ENCODE results near the gene KRTAP1-1. TPM values are rescaled to one million over a fixed set of nuclear protein-coding genes. Genes with fewer than 3 reads are reported as not detected.

The KRTAP1-1 gene
- total and polyA plus RNA-seq, 2 donors (not counting 1 experiment from before 2014, with no cell fraction given): not detected

- no peaks in the 10 kb centered on the region for H3K79me2 ChIP-seq (ENCODE audit: control insufficient read depth, insufficient read depth, low read length)
- H3K27ac ChIP-seq (ENCODE audit: low read length in 2 of 2): no peak within 1 kb of the TSS
- intact Hi-C loops (cut with micrococcal nuclease): no loop called here
- Mint-ChIP-seq H3K4me1 (no peaks in the 10 kb centered on the region), H3K27ac (no peak within 1 kb of the TSS), H3K4me3 (no peak within 1 kb of the TSS), H3K27me3 (peaks cover 20% of the 10 kb centered on the region), H3K9me3 (ENCODE audit: insufficient read depth) (no peaks in the 10 kb centered on the region)
- H3K4me3 ChIP-seq (ENCODE audit: control extremely low read depth in 1 of 5, extremely low read depth in 1 of 5, insufficient read depth in 1 of 5, low read depth in 2 of 5, low read length in 4 of 5): no peak within 1 kb of the TSS
- H2AFZ ChIP-seq (ENCODE audit: insufficient read depth, low read depth, low read length, poor library complexity, severe bottlenecking): no peak within 1 kb of the TSS
- H3K4me2 ChIP-seq (replicated peaks; ENCODE audit: low read depth, low read length, poor library complexity, severe bottlenecking): no peak within 1 kb of the TSS
- TF ChIP-seq EZH2 (IDR thresholded peaks at IDR 0.05; ENCODE audit: borderline replicate concordance, insufficient read depth, low read depth, low read length, poor library complexity, severe bottlenecking) (no peak), CTCF (IDR thresholded peaks at IDR 0.05) (no peak)
- 95% methylated on average over 3 of the region's 8 CpGs for WGBS (ENCODE audit: insufficient coverage)
- no peak for DNase-seq
- no peaks in the 10 kb centered on the region for H3K36me3 ChIP-seq (replicated peaks in 1 of 2; ENCODE audit: control extremely low read depth in 1 of 2, control insufficient read depth in 1 of 2, extremely low read depth in 1 of 2, insufficient read depth in 2 of 2, low read length in 1 of 2)
- H3K9me3 ChIP-seq (ENCODE audit: control extremely low read depth in 1 of 3, control insufficient read depth in 2 of 3, insufficient read depth in 1 of 3, low read length in 2 of 3): no peaks in the 10 kb centered on the region
- no peaks in the 10 kb centered on the region for H3K4me1 ChIP-seq (ENCODE audit: control insufficient read depth in 2 of 2, insufficient read depth in 2 of 2, low read length in 2 of 2)
- no peak within 1 kb of the TSS for H3K9ac ChIP-seq (ENCODE audit: low read length)
- no peaks in the 10 kb centered on the region for H3K27me3 ChIP-seq (replicated peaks in 1 of 4; ENCODE audit: control extremely low read depth in 1 of 4, control insufficient read depth in 3 of 4, insufficient read depth in 4 of 4, low read length in 3 of 4)
- no peak for ATAC-seq (ENCODE audit: low read depth)
- CTCF ChIA-PET: no interaction called here
- no peaks in the 10 kb centered on the region for H4K20me1 ChIP-seq (ENCODE audit: control insufficient read depth, insufficient read depth, low read length, poor library complexity, severe bottlenecking)
- POLR2A ChIA-PET: no interaction called here
Observed at GRCh38 chr17:41008811-41009210, 32.4 kb downstream of the KRTAP1-1 start, which contains the start of gene KRTAP3-1. Gene KRTAP3-1 (minus strand): TSS chr17:41009128. CDS start chr17:41009074, 54 bp downstream.

GRCh38 chr17:41004397-41004796, 36.9 kb downstream of the KRTAP1-1 start:
- Mint-ChIP-seq H3K4me1 (no peaks in the 10 kb centered on the region), H3K27ac (no peak overlapping the region), H3K9me3 (ENCODE audit: insufficient read depth) (no peaks in the 10 kb centered on the region), H3K27me3 (peaks cover 24% of the 10 kb centered on the region), H3K4me3 (no peak overlapping the region)
- DNase-seq (no peak), ATAC-seq (ENCODE audit: low read depth) (no peak)
- peaks cover 0 to 1% (median 0%) of the 10 kb centered on the region in 3 donors for H3K9me3 ChIP-seq (ENCODE audit: control extremely low read depth in 1 of 3, control insufficient read depth in 2 of 3, insufficient read depth in 1 of 3, low read length in 2 of 3)
- 89% methylated on average over 3 of the region's 3 CpGs for WGBS (ENCODE audit: insufficient coverage)
- no peak overlapping the region for H3K9ac ChIP-seq (ENCODE audit: low read length)
- no peaks in the 10 kb centered on the region for H3K36me3 ChIP-seq (replicated peaks in 1 of 2; ENCODE audit: control extremely low read depth in 1 of 2, control insufficient read depth in 1 of 2, extremely low read depth in 1 of 2, insufficient read depth in 2 of 2, low read length in 1 of 2)
- no peak overlapping the region for H3K27ac ChIP-seq (ENCODE audit: low read length in 2 of 2)
- H3K4me3 ChIP-seq (ENCODE audit: control extremely low read depth in 1 of 5, extremely low read depth in 1 of 5, insufficient read depth in 1 of 5, low read depth in 2 of 5, low read length in 4 of 5): no peak overlapping the region
- H3K79me2 ChIP-seq (ENCODE audit: control insufficient read depth, insufficient read depth, low read length): no peaks in the 10 kb centered on the region
- intact Hi-C loops (cut with micrococcal nuclease): no loop called here
- no peak overlapping the region for H2AFZ ChIP-seq (ENCODE audit: insufficient read depth, low read depth, low read length, poor library complexity, severe bottlenecking)
- H4K20me1 ChIP-seq (ENCODE audit: control insufficient read depth, insufficient read depth, low read length, poor library complexity, severe bottlenecking): no peaks in the 10 kb centered on the region
- ChIA-PET POLR2A (no interaction called here), CTCF (no interaction called here)
- H3K27me3 ChIP-seq (replicated peaks in 1 of 4; ENCODE audit: control extremely low read depth in 1 of 4, control insufficient read depth in 3 of 4, insufficient read depth in 4 of 4, low read length in 3 of 4): no peaks in the 10 kb centered on the region
- H3K4me1 ChIP-seq (ENCODE audit: control insufficient read depth in 2 of 2, insufficient read depth in 2 of 2, low read length in 2 of 2): no peaks in the 10 kb centered on the region
- H3K4me2 ChIP-seq (replicated peaks; ENCODE audit: low read depth, low read length, poor library complexity, severe bottlenecking): no peak overlapping the region
- TF ChIP-seq EZH2 (IDR thresholded peaks at IDR 0.05; ENCODE audit: borderline replicate concordance, insufficient read depth, low read depth, low read length, poor library complexity, severe bottlenecking) (no peak), CTCF (IDR thresholded peaks at IDR 0.05) (no peak)

Measured in B cell (primary cell).